GM19025 (cell line): Measurements from ENCODE around the gene SPATS2.
A peak's percentile ranks its signal among the peaks of the same experiment; 100 is the strongest.
"Not testable (repeated sequence)": the region's sequence is repeated elsewhere in the genome, so short reads cannot be mapped to it uniquely, and the experiment has no call there.

Experiments used
- ATAC-seq: cut with Tn5 transposase; IDR thresholded peaks from one replicate; pipeline ENCODE4 v1.9.1; 2021; ENCODE audit warnings: mild to moderate bottlenecking, low read depth, moderate library complexity; ENCODE audit not compliant: unreplicated experiment

The SPATS2 gene

DNA sequence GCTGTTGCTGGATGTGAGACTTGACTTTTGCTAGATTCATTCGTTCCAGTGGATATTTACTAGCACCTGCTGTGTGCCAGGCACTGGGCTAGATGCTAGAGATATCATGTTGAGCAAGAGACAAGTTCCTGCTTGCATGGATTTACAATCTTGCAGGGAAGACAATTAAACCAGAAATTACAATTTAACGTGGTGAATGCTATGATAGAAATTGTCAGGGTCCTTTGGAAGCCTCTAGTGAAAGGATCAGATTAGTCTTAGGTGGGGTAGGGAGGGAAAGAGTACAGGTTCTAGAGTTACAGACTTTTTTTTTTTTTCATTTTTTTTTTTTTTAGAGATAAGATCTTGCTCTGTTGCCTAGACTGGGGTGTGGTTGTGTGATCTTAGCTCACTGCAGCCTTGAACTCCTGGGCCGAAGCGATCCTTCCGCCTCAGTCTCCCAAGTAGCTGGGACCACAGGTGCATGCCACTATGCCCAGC, 36.7 kb downstream of the SPATS2 start:
- ATAC-seq = no peak

- ATAC-seq = no peak
Measured at GRCh38 chr12:49404956-49405355, 37.7 kb downstream of the SPATS2 start.

- no peak for ATAC-seq
Measured at GRCh38 chr12:49410818-49411217, 43.6 kb downstream of the SPATS2 start.

DNA sequence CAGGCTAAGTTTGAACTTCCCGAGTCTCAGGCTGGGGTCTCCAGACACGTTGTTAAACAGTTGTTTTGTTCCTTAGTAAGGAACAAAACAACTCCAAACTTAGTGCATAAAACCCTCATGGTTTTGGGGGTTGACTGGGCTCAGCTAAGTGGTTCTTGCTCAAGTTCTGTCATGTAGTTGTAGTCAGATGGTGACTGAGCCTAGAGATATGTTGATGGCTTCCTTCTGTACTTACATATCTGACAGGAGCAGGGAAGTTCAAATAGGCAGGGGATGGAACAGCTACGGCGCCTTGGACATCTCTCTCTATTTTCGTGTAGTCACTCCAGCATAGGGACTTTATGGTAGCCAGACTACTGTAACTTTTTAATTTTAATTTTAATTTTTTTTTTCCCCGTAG, 45.7 kb downstream of the SPATS2 start:
- no peak for ATAC-seq

DNA sequence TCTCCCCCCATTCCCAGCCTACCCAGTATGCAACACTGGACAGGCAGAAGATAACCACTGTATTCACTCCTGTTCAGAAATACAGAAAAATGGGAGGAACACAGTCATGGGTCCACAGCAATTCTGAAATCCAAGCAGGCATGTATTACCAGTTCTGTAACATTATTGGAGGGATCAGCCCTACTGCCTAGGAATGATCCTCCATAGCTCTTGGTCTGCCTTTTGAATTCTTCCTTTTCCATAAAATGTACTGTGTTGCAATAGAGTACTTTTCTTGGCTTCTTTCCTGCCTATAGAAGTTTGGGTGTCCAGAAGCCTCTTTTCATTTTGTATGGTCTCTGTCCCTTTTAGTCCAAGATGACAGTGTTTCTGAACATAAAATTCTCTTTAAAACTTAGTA, 46.5 kb downstream of the SPATS2 start:
- ATAC-seq = no peak

GRCh38 chr12:49414364-49414763, 47.1 kb downstream of the SPATS2 start:
- ATAC-seq = no peak

GRCh38 chr12:49415521-49415970, 48.3 kb downstream of the SPATS2 start:
- ATAC-seq = no peak

GRCh38 chr12:49416892-49417291, 49.6 kb downstream of the SPATS2 start:
- no peak for ATAC-seq

DNA sequence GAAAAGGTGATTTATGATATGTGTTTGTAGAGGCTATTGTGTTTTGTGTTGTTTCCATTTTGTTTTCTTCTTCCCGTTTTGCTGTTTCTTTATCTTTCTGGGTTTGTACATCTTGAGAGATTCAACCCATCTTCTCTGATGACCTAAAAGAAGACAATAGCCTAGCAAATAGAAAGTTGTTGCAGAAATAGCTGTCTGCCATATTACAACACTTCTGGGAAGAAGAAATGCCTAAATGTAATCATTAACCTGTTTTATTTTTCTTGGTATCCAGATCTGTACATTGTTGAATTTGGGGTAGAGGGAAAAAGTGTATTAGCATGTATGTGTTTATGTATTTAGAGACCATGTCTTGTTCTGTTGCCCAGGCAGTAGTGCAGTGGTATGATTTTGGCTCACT, 50.3 kb downstream of the SPATS2 start:
- no peak for ATAC-seq

GRCh38 chr12:49420556-49420955, 53.3 kb downstream of the SPATS2 start:
- no peak for ATAC-seq

DNA sequence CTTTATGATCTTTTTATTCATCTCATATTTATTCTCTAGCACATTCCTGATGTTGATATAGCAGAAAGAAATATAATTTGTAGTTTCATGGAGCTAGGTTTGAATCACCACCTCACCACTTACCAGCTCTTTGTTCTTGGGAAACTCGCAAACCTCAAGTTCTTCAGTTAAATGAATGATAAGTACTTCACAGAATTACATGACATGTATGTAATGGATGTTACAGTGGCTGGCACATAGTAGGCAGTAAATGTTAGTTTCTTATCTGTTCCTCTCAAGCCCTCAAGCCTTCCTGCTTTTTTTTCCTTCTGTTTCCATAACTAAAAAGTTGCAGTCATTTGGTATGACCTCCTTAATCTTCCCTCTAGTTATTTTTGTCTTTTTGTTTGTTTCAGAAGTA, 54.9 kb downstream of the SPATS2 start:
- ATAC-seq = no peak

DNA sequence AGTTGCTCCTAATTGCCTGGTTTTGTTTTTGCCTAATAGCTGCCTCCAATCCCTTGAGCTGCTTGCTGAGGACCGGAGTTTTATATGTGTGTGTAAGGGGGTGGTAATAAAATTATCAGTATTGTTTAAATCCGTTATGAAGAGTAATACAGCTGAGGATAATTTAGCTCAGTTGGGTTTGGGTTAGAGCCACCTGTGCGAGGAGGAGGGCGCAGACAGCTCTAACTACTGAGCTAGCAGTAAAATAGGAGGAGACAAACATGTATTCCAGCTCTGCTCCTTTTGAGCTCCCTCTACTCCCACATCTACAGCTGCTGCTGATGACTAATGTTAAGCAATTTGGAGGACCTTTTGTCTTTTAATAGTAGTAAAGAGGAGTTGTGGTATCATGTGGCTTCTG, 61.5 kb downstream of the SPATS2 start:
- no peak for ATAC-seq

DNA sequence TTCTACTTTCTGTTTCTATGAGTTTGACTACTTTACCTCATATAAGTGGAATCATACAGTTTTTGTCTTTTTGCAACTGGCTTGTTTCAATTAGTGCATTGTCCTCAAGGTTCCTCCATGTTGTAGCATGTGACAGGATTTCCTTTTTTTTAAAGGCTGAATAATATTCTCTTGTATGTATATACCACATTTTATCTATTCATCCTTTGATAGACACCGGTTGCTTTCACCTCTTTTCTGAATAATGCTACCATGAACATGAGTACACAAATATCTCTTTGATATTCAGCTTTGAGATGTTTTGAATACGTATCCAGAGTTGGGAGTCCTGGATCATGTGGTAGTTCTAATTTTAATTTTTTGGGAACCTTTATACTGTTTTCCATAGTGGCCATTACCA, 65.4 kb downstream of the SPATS2 start:
- ATAC-seq = no peak

DNA sequence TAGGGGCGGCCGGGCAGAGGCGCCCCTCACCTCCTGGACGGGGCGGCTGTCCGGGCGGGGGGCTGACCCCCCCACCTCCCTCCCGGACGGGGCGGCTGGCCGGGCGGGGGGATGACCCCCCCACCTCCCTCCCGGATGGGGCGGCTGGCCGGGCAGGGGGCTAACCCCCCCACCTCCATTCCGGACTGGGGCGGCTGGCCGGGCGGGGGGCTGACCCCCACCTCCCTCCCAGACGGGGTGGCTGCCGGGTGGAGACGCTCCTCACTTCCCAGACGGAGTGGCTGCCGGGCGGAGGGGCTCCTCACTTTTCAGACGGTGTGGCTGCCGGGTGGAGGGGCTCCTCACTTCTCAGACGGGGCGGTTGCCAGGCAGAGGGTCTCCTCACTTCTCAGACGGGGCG, 69.5 kb downstream of the SPATS2 start:
- ATAC-seq = not testable (repeated sequence)

DNA sequence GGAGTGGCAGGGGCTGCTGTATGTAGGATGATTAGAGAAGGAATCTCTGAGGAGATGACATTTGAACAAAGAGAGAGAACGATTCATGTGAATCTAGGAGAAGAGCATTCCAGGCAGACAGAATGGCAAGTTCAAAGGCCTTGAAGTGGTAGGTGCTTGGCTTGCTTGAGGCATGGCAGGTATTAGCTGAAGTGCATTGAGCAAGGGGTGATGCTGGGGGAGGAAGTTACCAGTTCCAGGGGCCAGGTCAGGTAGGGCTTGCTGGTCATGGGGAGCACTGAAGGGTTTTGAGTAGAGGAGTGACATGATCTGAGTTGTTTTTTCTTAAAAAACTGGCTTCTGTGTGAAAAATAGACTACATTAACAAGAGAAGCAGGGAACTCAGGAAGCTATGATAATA, 71.8 kb downstream of the SPATS2 start:
- ATAC-seq = no peak

DNA sequence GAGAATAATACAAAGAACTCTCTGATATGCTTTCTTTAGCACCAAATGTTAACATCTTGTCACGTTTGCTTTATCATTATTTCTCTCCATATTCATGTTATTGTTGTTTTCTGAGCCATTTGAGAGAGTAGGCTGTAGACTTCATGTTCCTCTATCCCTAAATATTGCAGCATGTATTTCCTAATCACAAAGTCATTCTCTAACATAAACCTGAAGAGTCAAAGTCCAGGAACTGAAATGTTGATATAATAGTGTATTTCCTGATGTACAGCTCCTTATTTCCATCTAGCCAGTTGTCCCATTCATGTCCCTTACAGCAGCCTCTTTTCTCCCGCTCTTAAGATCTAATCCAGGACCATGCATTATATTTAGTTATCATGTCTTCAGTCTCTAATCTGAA, 72.8 kb downstream of the SPATS2 start:
- no peak for ATAC-seq

GRCh38 chr12:49442915-49443314, 75.7 kb downstream of the SPATS2 start:
- ATAC-seq = no peak

- ATAC-seq = no peak
Measured at GRCh38 chr12:49446571-49446970, 79.3 kb downstream of the SPATS2 start.

DNA sequence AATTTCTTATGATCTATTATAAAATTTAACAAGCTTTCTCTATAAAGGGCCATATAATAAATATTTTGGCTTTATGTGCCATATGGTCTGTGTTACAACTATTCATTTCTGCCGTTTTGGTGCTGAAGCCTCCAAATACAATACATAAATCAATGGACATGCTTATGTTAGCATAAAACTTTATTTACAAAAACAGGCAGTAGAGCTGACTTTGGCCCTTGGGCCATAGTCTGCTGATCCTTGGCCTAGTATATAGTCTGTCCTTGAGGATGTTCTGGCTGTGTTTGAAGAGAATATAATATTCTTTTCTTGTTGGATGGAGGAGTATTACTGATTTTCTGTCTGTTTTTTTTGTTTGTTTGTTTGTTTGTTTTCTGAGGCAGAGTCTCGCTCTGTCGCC, 81.6 kb downstream of the SPATS2 start:
- ATAC-seq = no peak

GRCh38 chr12:49451468-49452259, 84.4 kb downstream of the SPATS2 start:
- peak; percentile 70 for ATAC-seq

GRCh38 chr12:49455501-49455900, 88.2 kb downstream of the SPATS2 start:
- no peak for ATAC-seq

- ATAC-seq = no peak
Measured at GRCh38 chr12:49456131-49456679, 88.9 kb downstream of the SPATS2 start.
